ENCODE results near the gene SERPINB5.
A peak's percentile ranks its signal among the peaks of the same experiment; 100 is the strongest.
"Not testable (repeated sequence)": the region's sequence is repeated elsewhere in the genome, so short reads cannot be mapped to it uniquely, and the experiment has no call there.

The SERPINB5 gene, protein sequence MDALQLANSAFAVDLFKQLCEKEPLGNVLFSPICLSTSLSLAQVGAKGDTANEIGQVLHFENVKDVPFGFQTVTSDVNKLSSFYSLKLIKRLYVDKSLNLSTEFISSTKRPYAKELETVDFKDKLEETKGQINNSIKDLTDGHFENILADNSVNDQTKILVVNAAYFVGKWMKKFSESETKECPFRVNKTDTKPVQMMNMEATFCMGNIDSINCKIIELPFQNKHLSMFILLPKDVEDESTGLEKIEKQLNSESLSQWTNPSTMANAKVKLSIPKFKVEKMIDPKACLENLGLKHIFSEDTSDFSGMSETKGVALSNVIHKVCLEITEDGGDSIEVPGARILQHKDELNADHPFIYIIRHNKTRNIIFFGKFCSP

DNA sequence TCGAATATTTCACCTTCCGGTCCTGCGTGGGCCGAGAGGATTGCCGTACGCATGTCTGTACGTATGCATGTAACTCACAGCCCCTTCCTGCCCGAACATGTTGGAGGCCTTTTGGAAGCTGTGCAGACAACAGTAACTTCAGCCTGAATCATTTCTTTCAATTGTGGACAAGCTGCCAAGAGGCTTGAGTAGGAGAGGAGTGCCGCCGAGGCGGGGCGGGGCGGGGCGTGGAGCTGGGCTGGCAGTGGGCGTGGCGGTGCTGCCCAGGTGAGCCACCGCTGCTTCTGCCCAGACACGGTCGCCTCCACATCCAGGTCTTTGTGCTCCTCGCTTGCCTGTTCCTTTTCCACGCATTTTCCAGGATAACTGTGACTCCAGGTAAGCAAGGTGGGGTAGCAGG, at the start of gene SERPINB5:
Gene SERPINB5 (plus strand): TSS at position 291 of the 400 bp plus-strand sequence. CDS start 7,471 bp downstream, outside the sequence.
- no peak for DNase-seq (ENCODE audit: low read depth)

DNA sequence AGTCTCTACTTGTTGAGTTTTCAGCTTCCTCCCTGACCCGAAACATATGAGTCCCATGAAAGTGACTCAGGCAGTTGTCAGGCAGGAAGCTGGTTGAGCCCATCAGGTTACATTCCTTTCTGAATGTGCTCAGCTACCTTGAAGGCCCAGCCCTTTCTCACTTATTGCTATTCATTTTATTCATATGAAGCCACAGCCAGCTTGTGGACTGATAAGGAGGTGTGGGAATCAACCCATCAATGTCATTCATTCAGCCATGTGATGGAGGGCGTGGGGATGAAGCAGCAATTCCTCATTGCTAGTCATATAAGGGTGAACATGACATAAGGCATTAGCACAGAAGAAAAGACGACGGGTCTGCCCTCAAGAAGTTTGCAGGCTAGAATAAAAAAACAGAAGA, 49.2 kb upstream of the SERPINB5 start:
- no peak for DNase-seq (ENCODE audit: low read depth)

DNA sequence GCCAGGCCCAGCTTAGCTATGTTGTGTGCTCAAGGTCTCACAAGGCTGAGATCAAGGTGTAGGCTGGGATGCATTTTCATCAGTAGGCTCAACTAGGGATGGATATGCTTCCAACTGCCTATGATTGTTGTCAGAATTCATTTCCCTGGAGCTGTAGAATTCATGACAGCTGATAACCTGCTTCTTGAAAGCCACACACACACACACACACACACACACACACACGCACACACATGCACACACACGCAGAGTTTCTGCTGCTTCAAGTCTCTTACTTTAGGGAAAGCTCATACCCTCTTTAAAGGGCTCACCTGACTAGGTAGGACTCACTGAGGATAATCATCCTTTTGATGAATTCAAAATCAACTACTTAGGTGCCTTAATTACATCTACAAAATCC, 46.2 kb upstream of the SERPINB5 start:
- no peak for DNase-seq (ENCODE audit: low read depth)

DNA sequence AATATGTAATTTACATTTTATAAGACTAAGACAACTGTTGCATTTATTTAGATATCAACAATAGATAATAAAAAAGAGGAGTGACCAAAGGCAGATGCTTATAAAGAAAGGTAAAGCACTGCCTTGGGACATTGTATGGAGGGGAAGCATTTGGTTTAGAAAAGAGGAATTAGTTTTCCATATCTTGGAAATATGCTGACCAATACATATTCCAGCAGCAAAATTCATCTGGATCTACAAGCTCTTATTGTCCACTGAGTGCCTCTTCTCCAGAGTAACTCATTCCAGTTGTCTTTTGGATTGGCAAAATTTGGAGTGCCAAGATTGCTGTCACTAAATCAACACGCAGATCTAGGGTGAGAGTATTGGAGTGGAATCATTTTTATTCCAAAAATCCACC, 45.6 kb upstream of the SERPINB5 start:
- no peak for DNase-seq (ENCODE audit: low read depth)

DNA sequence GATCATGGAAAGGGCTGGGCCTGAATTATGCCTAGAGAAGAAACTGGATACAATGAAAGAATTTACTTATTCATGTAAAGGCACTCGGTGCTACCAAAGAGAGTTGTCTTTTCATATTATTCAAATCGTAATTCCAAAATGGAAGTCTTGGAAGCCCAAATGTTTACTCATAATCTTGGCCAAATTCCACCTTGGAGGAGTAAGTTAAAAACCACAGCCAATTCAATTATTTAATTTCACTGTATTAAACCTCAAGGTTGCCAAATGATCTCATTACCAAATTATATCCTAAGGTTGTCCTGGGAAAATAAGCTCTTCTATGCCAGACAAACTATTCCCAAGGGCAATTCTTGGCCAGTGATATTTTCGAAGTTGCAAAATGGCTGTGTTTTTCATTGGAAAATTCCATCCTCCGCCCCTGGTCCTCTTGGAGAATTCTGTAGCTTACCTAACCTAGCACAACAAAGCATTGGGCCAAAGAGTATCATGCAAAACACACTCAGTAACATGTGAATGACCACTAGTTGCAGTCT, 43.4 kb upstream of the SERPINB5 start:
- DNase-seq (ENCODE audit: low read depth), result no peak

DNA sequence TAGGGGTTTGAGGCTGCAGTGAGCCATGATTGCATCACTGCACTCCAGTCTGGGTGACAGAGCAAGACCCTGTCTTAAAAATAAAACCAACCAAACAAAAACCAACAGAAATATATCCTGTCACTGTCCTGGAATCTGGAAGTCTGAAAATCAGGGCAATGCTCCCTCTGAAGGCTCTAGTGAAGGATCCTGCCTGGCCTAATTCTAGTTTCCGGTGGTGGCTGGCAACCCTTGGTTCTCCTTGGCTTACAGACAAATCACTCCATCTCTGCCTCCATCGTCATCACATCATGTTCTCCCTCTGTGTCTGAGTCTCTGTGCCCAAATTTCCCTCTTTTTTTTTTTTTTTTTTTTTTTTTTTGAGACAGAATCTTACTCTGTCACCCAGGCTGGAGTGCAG, 38.6 kb upstream of the SERPINB5 start:
- no peak for DNase-seq (ENCODE audit: low read depth)

DNA sequence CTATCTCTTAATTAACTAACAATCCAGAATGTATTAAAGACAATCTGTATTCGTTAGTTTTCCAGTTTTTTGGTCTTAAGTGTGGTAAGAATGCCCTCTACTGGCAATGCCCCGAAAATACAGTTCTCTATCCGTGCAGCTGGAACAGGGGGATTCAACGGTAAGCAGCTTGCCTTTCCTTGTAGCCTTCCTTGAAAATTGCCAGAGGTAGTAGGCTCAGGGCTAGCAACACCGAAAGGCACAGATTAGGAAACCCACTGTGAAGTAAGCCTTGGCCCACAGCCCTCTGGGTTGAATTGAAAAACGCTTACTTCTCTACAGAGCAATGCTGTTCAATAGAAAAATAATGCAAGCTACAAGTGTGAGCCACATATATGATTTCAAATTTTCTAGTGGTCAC, 37.4 kb upstream of the SERPINB5 start:
- no peak for DNase-seq (ENCODE audit: low read depth)

DNA sequence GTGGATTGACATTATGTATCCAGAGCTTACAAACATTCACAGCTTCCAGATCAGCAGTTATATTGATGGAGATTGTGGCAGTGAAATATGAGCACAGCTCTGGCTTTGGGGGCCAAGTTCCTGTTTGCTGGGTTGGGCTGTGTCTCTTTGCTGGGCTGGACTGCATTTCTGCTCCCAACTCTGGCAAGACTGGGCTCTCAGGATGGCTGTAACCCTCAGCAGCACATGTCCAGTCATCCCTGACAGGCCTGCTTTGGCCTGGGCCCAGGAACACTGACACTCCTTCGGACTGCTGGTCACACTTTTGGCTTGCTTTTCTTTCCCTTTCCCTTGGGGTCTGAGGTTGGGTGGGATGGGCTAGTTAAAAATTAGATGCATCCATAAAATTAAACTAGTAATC, 36.5 kb upstream of the SERPINB5 start:
- no peak for DNase-seq (ENCODE audit: low read depth)

DNA sequence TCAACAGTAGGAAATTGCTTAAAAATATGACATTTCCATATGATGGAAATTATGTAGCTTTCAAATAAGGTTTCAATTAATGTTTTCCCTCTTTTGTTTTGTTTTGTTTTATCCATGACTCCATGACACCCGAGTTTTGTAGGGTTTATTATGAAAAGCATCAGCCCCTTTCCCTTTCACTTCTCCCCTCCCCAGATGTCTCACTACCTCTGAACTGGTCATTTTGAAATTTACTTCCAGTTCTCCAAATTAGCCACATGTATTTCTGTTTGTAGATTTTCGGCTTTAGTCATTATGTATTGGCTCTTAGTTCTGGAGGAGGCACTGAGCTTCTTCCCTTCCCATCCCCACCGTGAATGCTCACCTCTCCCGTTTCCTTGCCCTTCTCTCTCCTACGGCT, 35.9 kb upstream of the SERPINB5 start:
- DNase-seq (ENCODE audit: low read depth), result no peak

DNA sequence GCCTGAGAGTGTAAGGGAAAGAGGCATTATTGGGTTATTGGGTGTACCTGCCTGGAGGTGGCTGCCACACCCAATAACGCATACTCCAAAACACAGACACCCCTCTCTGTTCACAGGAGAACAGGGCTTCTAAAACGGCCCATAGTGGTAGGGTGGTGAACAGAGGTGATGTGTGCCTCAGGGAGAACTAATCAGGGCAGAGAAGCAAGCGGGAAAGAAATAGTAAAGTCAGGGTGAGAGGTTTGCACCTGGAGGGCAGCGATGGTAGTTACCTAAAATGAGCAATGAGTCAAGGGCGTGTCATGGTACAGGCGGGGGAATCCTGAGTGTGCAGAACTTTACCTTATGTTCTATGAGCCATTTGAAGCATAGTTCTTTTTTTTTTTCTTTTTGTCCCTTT, 32.9 kb upstream of the SERPINB5 start:
- DNase-seq (ENCODE audit: low read depth), result no peak

DNA sequence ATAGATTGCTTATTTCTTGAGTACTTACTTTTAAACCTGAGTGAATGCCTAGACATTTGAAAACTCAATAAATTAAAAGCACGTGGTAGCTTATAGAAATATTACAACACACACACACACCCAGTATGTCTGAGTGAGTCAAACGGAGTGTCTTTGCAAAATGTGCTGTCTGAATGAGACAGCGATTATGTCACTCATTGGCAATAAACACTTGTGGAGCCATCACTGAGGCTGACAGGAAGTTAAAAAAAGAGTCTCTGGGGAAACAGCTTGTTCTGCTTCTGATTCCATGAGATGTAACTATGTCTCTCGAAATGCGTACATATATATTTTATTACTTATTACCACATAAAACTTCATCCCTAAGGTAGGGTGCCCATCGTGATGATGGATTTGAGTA, 32.2 kb upstream of the SERPINB5 start:
- DNase-seq (ENCODE audit: low read depth), result peak; percentile 82

DNA sequence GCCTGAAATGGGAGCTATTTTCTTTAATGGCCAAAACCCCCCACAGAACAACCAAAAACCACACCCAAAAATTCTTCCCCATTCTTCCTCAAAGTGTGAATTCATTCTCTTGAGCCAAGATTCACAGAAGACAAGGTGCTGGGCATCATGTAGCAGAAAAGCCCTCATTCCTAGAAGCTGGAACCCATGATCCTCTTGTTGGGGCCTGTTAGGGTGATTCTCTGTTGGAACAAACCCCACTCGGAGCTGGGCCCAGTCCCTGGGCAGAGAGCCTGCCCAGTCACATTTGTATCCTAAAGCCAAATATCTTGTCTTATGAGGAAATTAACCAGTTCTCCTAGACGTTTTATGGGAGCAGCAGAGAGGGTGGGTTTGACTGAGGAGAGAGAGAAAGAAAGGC, 31.7 kb upstream of the SERPINB5 start:
- no peak for DNase-seq (ENCODE audit: low read depth)

DNA sequence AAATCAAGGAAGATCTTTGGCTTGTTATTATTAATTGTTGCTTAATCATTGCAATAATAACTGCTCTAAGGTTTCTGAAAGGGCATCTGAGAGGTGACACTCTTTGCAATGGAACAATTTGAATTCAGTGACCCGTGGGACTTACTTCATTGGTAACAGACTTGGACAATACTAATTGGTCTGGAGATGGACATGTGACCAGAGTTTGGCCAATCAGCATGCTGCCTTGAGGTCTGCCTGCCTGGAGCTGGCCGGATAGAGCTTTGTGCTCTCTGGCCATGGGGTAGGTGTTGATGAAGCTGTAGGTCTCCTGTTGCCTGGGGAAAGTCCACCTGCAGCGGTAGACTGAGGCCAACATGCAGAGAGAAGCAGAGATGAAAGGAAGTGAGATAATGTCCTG, 30.5 kb upstream of the SERPINB5 start:
- DNase-seq (ENCODE audit: low read depth), result no peak

DNA sequence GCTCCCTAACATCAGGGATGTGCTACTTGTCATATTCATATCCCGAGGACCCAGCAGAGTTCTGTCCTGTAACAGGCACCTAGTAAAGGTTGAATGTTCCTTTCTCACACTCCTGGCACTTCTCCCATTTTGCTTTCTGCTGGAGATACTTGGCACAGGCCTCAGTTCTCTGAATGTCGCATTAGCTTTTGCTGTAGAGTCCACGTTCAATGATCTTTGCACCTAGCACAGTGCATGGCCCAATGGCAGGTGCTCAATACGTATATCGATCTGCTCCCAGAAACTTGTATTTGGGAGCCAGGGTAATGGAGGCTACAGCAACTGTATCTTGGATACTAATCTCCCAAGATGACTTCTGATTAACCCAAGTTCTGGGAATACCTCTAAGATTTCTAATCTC, 29.7 kb upstream of the SERPINB5 start:
- no peak for DNase-seq (ENCODE audit: low read depth)

DNA sequence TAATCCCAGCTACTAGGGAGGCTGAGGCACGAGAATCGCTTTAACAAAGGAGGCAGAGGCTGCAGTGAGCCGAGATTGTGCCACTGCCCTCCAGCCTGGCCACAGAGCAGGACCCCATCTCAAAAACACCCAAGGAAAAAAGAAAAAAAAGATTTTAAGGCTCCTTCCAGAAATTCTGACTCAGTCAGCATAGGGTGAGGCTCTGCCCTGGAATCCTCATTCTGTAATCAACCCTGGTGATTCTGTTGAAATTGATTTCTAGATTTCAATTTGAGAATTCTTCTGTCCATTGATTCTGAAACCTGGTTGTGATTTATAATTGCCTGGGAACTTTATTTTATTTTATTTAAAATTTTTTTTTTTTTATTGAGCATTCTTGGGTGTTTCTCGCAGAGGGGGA, 27.3 kb upstream of the SERPINB5 start:
- no peak for DNase-seq (ENCODE audit: low read depth)

DNA sequence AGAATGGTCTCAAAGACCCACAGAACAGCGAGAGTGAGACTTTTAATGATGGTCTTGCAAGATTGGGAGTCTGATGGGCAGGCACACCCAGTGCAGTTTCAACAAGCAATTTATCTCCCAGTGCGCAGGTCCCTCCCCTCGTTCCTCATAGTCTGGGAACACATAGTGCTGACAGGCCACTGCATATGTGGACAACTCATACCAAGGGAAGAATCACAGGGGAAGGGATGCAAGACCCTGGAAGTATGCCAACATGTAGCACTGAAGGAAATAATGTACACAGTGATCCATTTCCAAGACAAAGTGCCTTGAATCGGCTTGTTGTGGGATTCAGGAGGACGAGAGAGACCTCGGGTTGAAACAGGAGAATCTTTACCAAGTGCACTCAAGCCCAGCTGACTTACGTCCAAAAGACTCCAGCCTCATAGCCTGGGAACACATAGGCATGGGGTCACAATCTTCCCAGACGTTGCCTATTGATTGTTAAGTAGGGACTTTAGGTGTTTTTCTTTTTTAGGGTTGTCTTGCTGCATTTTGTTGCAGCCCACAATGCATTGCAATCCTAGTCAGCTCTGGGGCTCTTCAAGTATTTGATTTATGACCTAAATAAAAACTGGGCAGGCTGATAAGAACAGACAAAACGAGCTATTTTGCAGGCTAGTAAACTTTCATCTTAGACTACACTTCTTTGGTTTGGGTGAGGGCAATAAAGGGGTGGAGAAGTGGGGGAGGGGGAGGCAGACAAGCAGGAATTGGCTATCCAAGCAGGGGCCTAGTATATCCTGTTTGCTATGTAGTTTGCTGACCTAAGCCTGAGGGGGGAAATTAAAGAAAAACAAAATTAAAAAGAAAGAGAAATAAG, 24.7 kb upstream of the SERPINB5 start:
- DNase-seq (ENCODE audit: low read depth), result no peak

DNA sequence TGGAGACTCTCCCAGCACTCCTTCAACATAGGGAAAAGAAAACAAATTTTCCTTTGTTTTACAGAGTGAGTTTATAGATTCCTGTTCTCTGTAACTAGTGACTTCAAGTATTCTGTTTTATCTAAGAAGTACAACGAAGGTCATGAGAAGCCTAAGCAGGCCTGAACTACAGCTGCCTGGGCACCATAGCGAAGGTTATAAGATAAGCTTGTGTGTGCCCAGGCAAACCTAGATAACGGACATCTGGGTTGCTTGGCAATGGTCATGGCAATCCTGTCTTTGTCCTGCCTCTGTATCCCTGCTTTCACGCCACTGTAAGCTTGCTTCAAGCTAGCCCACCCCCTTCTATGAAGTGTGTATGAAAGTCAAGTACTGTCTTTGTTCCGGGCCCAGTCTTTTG, 24.0 kb upstream of the SERPINB5 start:
- DNase-seq (ENCODE audit: low read depth), result not testable (repeated sequence)

DNA sequence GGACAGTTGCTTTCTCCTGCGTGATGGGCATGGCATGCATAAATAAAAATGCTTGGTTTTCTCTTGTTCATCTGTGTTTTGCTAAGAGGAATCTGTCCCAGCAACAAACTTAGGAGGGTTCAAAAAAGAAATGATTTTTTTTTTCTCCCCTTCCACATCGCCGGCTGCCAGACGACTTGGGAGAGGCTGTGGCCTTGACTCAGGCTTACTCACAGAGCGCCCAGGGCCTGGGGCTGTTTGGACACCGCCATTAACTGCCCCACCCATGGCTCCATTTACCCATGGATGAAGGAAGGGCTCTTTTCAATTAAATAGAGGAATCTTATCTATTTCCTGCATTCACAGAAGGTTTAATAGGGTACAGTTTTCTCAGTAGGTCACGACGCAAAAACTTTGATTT, 22.3 kb upstream of the SERPINB5 start:
- DNase-seq (ENCODE audit: low read depth), result no peak

DNA sequence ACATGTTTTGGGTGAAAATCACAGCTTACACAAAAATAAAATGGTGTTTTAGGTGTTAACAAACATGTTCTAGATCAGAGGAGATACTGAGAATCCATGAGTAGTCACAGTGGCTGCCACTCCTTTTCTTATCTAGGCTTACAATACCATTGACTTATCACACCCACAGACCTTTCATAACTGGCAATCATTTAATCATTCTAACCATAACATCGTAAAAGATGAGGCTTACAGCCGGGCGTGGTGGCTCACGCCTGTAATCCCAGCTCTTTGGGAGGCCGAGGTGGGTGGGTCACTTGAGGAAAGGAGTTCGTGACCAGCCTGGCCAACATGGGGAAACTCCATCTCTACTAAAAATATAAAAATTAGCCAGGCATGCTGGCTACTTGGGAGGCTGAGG, 18.8 kb upstream of the SERPINB5 start:
- no peak for DNase-seq (ENCODE audit: low read depth)

DNA sequence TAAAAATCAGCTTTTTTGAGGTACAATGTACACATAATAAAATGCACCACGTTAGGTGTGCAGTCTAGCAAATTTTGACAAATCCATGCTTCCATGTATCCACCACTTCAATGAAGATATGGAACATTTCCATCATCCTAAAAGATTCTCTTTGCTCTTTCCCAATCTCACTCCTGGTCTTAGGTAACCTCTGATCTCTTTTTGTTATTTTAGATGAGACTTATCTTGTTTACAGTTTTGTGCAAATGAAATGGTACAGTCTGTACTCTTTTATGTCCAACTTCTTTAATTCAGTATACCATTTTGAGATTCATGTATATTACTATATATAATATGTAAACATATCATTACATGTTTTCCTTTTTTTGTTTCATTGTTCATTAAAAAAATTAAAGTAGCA, 16.3 kb upstream of the SERPINB5 start:
- DNase-seq (ENCODE audit: low read depth), result no peak

DNA sequence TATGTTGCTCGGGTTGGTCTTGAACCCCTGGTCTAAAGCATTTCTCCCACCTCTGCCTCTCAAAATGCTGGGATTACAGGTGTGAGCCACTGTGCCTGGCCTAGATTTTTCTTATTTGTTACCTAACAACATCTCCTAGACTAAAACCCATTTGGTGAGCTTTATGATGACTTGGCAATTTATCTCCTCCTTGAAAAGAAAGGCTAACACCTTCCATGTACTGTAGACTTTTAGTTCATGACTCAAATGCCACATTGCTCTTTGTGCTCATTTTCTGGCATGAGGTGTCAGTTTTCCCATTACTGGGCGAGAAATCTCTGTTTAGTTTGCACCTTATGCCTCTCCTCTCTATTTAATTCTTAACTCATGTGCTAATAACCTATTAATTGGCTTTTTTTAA, 12.3 kb upstream of the SERPINB5 start:
- DNase-seq (ENCODE audit: low read depth), result no peak

DNA sequence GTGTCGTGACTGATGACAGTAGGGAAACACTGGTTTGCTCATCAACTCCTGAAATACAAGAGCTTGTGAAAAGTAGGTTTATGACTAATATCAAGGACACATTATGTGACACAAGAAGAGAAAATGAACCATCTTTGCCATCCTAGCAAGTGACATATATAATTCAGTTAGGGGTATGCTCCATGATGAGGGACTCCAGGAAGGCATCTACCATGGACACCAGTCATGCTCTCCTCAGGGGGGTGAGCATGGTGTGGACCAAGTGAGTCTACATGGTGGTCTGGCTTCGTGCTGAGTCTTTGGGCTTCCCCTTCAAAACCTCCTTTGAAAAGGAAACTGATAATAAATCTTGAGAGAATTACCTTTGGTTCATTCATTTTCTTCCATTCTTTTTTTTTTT, 11.7 kb upstream of the SERPINB5 start:
- no peak for DNase-seq (ENCODE audit: low read depth)

DNA sequence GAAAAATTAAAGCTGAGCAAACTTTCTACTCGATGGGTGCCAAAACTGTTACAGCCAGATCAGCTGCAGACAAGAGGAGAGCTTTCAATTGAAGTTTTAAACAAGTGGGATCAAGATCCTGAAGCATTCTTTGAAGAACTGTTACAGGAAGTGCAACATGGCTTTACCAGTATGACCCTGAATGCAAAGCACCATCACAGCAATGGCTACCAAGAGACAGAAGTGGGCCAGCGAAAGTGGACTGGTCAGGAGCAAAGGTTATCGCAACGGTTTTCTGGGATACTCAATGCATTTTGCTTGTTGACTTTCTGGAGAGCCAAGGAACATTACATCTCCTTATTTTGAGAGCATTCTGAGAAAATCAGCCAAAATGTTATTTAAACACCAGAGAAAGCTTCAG, 9.1 kb upstream of the SERPINB5 start:
- no peak for DNase-seq (ENCODE audit: low read depth)
